ENCODE results near the gene GSDME.
A peak's percentile ranks its signal among the peaks of the same experiment; 100 is the strongest.

GSDME gene

GRCh38 chr7:24793982-24794648 is 36.9 kb upstream of the GSDME start:
- no peak overlapping the region for H3K4me3 ChIP-seq (replicated peaks; ENCODE audit: insufficient read depth, low read length)
- peak overlapping the region; percentile 24; the same call in 1 of the 2 replicates for H3K27ac ChIP-seq (replicated peaks)
- no peak for TF ChIP-seq REST (IDR thresholded peaks at IDR 0.05; ENCODE audit: insufficient replicate concordance, low read depth)
- TF ChIP-seq SPI1 (IDR thresholded peaks at IDR 0.05; ENCODE audit: borderline replicate concordance, low read depth), result peak; percentile 86
- no peak for DNase-seq (ENCODE audit: low read depth in 1 of 2, low spot score in 1 of 2)
- no peaks in the 10 kb centered on the region for H3K27me3 ChIP-seq (ENCODE audit: insufficient read depth, poor library complexity, severe bottlenecking)

- no peak for TF ChIP-seq GABPA (IDR thresholded peaks at IDR 0.05; ENCODE audit: low read depth)
- TF ChIP-seq SPI1 (IDR thresholded peaks at IDR 0.05; ENCODE audit: borderline replicate concordance, low read depth), result no peak
- no peak for TF ChIP-seq REST (IDR thresholded peaks at IDR 0.05; ENCODE audit: insufficient replicate concordance, low read depth)
- no peak for TF ChIP-seq POLR2AphosphoS5 (IDR thresholded peaks at IDR 0.05; ENCODE audit: low read depth)
- no peak for TF ChIP-seq CTCF (IDR thresholded peaks at IDR 0.05; ENCODE audit: insufficient read depth, low read length)
- Histone ChIP-seq H3K4me3 (replicated peaks; ENCODE audit: insufficient read depth, low read length) (no peak overlapping the region), H3K27ac (replicated peaks) (no peak overlapping the region), H3K27me3 (ENCODE audit: insufficient read depth, poor library complexity, severe bottlenecking) (no peaks in the 10 kb centered on the region)
- no peak for DNase-seq (ENCODE audit: low read depth in 1 of 2, low spot score in 1 of 2)
Observed at GRCh38 chr7:24788961-24789576, 31.8 kb upstream of the GSDME start.

GRCh38 chr7:24788075-24788474 is 30.8 kb upstream of the GSDME start:
- no peak for TF ChIP-seq POLR2AphosphoS5 (IDR thresholded peaks at IDR 0.05; ENCODE audit: low read depth)
- no peak for TF ChIP-seq REST (IDR thresholded peaks at IDR 0.05; ENCODE audit: insufficient replicate concordance, low read depth)
- TF ChIP-seq CTCF (IDR thresholded peaks at IDR 0.05; ENCODE audit: insufficient read depth, low read length), result no peak
- TF ChIP-seq GABPA (IDR thresholded peaks at IDR 0.05; ENCODE audit: low read depth), result no peak
- TF ChIP-seq SPI1 (IDR thresholded peaks at IDR 0.05; ENCODE audit: borderline replicate concordance, low read depth), result no peak
- H3K27me3 ChIP-seq (ENCODE audit: insufficient read depth, poor library complexity, severe bottlenecking), result no peaks in the 10 kb centered on the region
- DNase-seq (ENCODE audit: low read depth in 1 of 2, low spot score in 1 of 2), result no peak
- H3K27ac ChIP-seq (replicated peaks), result no peak overlapping the region
- H3K4me3 ChIP-seq (replicated peaks; ENCODE audit: insufficient read depth, low read length), result no peak overlapping the region

All from HL-60 (cell line).